Tibial artery (tissue), 4 donors: ENCODE data around the gene ALOX5.
A peak's percentile ranks its signal among the peaks of the same experiment; 100 is the strongest.

ENCODE experiments used
- DNase-seq, 2 donors: peaks; one replicate each; pipeline ENCODE4 v3.0.0-alpha.2; 2019
- H3K27ac ChIP-seq, 2 donors: fragments of 200-600 bp; sonication (generic) in 1 of 2; 1 replicate in 1 of 2; 2 replicates in 1 of 2; pipeline ENCODE4 v1.5.1; 2018 to 2019; ENCODE audit warnings: mild to moderate bottlenecking in 1 of 2
- H3K27me3 ChIP-seq, 2 donors: fragments of 200-600 bp; sonication (generic) in 1 of 2; one replicate each; pipeline versions ENCODE4 v1.5.1 to v1.6.0; 2016 to 2019
- H3K36me3 ChIP-seq, 3 donors: fragments of 200-600 bp; sonication (generic) in 2 of 3; one replicate each; pipeline ENCODE4 v1.5.1; 2016 to 2019; ENCODE audit warnings: mild to moderate bottlenecking in 2 of 3
- H3K4me1 ChIP-seq, 4 donors: fragments of 200-600 bp; sonication (generic) in 2 of 4; 1 replicate in 3 of 4; 2 replicates in 1 of 4; pipeline ENCODE4 v1.5.1; 2016 to 2019
- H3K4me3 ChIP-seq, 2 donors: fragments of 200-600 bp; sonication (generic) in 1 of 2; 1 replicate in 1 of 2; 2 replicates in 1 of 2; pipeline ENCODE4 v1.5.1; 2018 to 2019; ENCODE audit warnings: mild to moderate bottlenecking in 2 of 2
- H3K9me3 ChIP-seq, 3 donors: fragments of 200-600 bp; sonication (generic) in 1 of 3; one replicate each; pipeline ENCODE4 v1.5.1; 2016 to 2019
- intact Hi-C: fragments of 100-400 bp; cut with DNase I; formaldehyde crosslinking; loops from one replicate; pipeline ENCODE4 v1.15.0; 2023; ENCODE audit warnings: low total_unique reads
- TF ChIP-seq, protein P1 (sequence below), 2 experiments: fragments of 200-600 bp in 1 of 2; fragments of 450-650 bp in 1 of 2; IDR thresholded peaks; one replicate each; pipeline ENCODE4 v1.5.1; 2017 to 2019; ENCODE audit warnings: antibody characterized with exemption in 2 of 2, mild to moderate bottlenecking in 1 of 2, moderate library complexity in 1 of 2

Gene ALOX5

GRCh38 chr10:45399113-45399512 is 25.1 kb downstream of the ALOX5 start:
- Histone ChIP-seq H3K4me1 (no peaks in the 10 kb centered on the region), H3K36me3 (no peaks in the 10 kb centered on the region), H3K27me3 (no peaks in the 10 kb centered on the region), H3K4me3 (no peak overlapping the region), H3K27ac (no peak overlapping the region), H3K9me3 (peaks cover 0 to 3% (median 0%) of the 10 kb centered on the region in 3 donors)
- TF ChIP-seq, protein P1, sequence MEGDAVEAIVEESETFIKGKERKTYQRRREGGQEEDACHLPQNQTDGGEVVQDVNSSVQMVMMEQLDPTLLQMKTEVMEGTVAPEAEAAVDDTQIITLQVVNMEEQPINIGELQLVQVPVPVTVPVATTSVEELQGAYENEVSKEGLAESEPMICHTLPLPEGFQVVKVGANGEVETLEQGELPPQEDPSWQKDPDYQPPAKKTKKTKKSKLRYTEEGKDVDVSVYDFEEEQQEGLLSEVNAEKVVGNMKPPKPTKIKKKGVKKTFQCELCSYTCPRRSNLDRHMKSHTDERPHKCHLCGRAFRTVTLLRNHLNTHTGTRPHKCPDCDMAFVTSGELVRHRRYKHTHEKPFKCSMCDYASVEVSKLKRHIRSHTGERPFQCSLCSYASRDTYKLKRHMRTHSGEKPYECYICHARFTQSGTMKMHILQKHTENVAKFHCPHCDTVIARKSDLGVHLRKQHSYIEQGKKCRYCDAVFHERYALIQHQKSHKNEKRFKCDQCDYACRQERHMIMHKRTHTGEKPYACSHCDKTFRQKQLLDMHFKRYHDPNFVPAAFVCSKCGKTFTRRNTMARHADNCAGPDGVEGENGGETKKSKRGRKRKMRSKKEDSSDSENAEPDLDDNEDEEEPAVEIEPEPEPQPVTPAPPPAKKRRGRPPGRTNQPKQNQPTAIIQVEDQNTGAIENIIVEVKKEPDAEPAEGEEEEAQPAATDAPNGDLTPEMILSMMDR (IDR thresholded peaks at IDR 0.05), result no peak
- intact Hi-C loops, result no loop called here
- no peak for DNase-seq

- Histone ChIP-seq H3K4me3 (no peak overlapping the region), H3K4me1 (no peaks in the 10 kb centered on the region), H3K27ac (no peak overlapping the region), H3K36me3 (no peaks in the 10 kb centered on the region), H3K9me3 (no peaks in the 10 kb centered on the region), H3K27me3 (peaks cover 0 to 7% of the 10 kb centered on the region in 2 donors)
- TF ChIP-seq, protein P1 (IDR thresholded peaks at IDR 0.05), result no peak
- intact Hi-C loops, result no loop called here
- no peak for DNase-seq
Measured at GRCh38 chr10:45403151-45403550, 29.1 kb downstream of the ALOX5 start.

DNA sequence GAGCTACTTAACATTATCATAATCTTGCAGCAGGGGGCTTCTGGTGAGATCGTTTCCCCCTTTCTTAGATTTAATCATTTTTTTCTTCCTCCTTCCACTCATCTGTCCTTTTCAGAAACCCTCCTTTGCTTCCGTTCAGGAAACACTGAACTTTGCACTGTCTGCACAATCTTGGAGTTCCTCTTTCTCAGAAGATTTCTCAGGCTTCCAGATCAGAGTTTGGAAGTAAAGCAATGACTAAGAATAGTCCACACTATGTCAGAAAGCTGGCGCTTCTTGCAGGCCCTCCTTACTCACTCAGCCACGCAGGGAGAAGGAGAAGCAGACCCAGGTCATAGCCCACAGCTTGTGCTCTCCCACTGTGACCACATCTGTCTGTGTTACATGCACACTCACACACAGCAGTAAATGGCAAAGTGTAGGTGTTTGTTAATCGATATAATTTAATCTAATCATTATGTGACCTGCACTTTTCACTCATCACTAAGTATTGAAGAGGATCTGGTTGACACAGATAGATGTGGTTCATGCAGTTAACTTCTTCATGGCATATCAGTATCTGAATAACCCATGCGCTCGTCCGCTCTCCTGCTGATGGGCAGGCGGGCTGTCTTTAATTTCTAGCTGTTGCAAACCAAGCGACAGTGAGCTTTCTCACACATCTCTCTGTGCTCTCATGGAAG is 30.2 kb downstream of the ALOX5 start:
- H3K27ac ChIP-seq, result no peak overlapping the region
- peak in 1 of 2 donors; percentile 58 for DNase-seq
- intact Hi-C loops, result no loop called here
- TF ChIP-seq, protein P1 (IDR thresholded peaks at IDR 0.05), result no peak
- H3K36me3 ChIP-seq, result no peaks in the 10 kb centered on the region
- H3K4me3 ChIP-seq, result no peak overlapping the region
- H3K4me1 ChIP-seq, result no peaks in the 10 kb centered on the region
- H3K27me3 ChIP-seq, result peaks cover 0 to 8% of the 10 kb centered on the region in 2 donors
- no peaks in the 10 kb centered on the region for H3K9me3 ChIP-seq

GRCh38 chr10:45404770-45405120 is 30.7 kb downstream of the ALOX5 start:
- Histone ChIP-seq H3K4me1 (no peaks in the 10 kb centered on the region), H3K9me3 (no peaks in the 10 kb centered on the region), H3K4me3 (no peak overlapping the region), H3K27me3 (peaks cover 0 to 8% of the 10 kb centered on the region in 2 donors), H3K36me3 (no peaks in the 10 kb centered on the region), H3K27ac (no peak overlapping the region)
- DNase-seq, result no peak
- intact Hi-C loops, result no loop called here
- TF ChIP-seq, protein P1 (IDR thresholded peaks at IDR 0.05), result no peak

- DNase-seq, result no peak
- Histone ChIP-seq H3K4me3 (no peak overlapping the region), H3K9me3 (no peaks in the 10 kb centered on the region), H3K36me3 (no peaks in the 10 kb centered on the region), H3K4me1 (no peaks in the 10 kb centered on the region), H3K27me3 (peaks cover 0 to 14% of the 10 kb centered on the region in 2 donors), H3K27ac (no peak overlapping the region)
- TF ChIP-seq, protein P1 (IDR thresholded peaks at IDR 0.05), result no peak
- intact Hi-C loops, result no loop called here
Measured at GRCh38 chr10:45407542-45407941, 33.5 kb downstream of the ALOX5 start.
